Dermis microvascular lymphatic vessel endothelial cell (primary cell): ENCODE data around the gene AKAP5. TPM values are rescaled to one million over a fixed set of nuclear protein-coding genes. Genes with fewer than 3 reads are reported as not detected.

Experiments
- DNase-seq, 2 donors: peaks; one replicate each; pipeline versions ENCODE4 v3.0.0 to v3.0.0-alpha.2; 2010; ENCODE audit warnings: low read depth in 2 of 2
- total RNA-seq: library from RNA; depleted of rRNA; stranded (reverse); fragments of >200 nt; gene quantifications from 2 replicates; pipeline ENCODE4 v1.2.1, GENCODE V29; 2014

The AKAP5 gene
- 0.13 TPM in 2 replicates for total RNA-seq

DNA sequence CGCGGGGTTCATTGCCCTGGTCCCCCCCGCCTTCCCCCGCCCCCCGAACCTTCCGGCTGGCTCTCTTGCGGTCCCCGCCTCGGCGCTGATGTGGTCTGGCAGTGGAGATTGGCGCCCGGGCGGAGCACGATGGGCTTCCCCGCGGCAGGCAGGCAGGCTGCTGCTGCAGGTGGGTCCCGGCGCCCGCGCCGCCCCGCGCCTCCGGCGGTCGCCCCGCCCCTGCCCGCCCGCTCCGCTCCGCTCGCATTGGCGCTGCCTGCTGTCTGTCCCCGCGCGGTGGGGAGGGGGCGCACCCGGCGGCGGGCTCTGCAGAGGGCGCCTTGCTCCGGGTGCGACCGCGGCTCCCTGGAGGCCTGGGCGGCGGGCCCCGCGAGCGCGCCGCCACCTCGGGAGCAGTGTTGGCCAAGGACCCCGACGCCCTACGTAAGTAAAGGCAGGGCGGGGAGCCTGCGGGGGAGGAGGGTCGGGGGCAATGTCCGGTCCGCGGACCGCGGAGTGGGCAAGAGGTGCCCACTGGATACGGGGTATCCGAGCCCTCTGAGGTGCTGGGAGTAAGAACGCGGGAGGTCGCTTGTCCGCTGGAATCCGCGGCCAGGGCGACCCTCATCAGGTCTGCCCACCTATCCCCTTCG, at the start of gene AKAP5:
Gene AKAP5, plus strand, starts transcription at position 309 of the 632 bp plus-strand sequence. CDS start 2,896 bp downstream, outside the sequence.
- DNase-seq = peak in 1 of 2 donors; percentile 72

DNA sequence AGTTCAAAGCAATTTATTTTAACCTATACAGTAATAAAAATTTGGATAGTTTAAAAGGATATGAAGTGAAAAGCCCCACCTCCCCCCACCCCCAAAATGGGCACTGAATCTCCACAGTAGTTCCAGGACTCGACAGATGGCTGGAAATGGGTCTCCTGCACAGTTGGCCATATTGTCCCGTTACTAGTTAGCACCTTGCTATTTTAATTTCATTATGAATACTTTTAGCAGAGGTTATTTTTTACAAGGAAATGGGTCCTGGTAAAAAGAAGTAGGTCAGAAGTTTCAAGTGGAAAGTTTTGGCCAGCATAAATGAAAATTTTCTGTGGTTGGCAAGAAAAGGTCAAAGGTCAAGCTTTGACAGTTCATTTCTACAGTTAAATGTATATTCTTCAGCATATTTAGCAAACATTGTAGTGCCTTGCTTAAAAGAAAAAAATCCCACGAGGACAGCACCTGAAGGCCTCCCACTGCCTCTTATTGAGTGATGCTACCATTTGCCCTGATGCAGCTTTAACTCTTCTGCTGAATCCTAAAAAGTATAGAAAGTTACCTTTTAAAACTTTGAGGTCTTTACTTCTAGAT, 48.9 kb upstream of the AKAP5 start:
- no peak for DNase-seq

DNA sequence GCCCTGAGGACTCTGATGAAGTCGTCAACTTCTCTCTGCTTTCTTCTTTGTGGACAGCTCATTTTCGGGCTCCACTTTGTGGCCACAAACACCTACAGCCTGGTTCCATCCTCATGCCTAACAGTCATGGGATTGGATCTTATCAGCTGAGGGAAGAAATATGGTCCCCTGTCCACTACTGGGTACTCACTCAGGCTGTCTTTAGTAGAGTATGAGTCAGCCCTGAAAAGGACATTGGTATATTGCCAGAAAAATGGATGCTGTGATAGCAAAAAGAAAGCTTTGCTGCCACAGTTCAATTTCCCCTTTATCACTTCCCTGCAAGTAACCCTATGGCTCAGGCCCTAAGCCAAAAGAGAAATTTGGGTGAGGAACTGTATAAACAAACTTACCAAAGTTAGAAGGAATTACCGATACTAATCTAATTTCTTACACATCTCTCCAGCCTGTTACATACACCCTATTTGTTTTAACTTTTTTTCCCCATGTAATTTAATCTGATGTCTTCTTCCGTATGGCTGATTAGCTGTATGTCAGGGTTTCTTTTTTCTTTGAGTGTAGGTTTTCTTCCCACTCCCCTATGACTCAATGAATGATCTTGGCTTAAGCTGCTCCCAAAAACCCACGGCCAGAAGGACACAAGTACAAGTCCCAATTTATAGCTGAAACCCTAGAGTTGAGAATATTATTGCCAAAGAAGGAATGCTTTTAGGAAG, 48.1 kb upstream of the AKAP5 start:
- DNase-seq = no peak

DNA sequence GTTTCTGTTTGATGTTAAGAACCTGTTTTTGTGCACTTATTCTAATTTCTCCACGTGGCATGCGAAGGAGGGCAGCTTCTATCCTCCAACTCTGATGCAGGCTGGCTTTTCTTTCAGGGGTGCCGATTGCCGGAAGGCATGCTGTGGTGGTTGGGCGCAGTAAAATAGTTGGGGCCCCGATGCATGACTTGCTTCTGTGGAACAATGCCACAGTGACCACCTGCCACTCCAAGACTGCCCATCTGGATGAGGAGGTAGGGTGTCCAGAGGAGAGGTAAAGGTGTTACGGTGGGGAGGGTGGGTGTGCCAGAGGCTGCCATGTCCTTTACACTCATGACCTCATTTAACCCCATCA, 47.6 kb upstream of the AKAP5 start:
- no peak for DNase-seq

- DNase-seq = no peak
Observed at GRCh38 chr14:64419003-64419402, 46.3 kb upstream of the AKAP5 start.

- peak in 1 of 2 donors; percentile 49 for DNase-seq
Observed at GRCh38 chr14:64421166-64421565, 44.1 kb upstream of the AKAP5 start.

DNA sequence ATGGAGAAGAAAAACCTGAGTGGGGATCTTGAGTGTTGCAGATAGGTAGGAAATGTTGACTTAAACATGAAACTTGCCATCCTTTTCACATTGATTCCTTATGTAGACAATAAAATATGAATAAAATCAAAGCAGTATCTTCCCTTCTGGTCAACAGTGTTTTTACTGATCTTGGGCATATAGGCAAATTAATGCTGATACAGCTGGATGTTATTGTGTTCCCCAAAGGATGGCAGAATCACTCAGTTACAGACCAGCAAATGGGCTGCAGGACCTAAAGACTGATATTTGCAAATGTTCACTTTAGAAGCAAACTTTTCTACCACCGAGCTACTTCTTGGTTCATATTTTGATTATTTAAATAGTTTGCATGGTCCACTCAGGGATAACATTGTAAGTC, 43.3 kb upstream of the AKAP5 start:
- DNase-seq = no peak

GRCh38 chr14:64422756-64423155, 42.5 kb upstream of the AKAP5 start:
- no peak for DNase-seq

- DNase-seq = no peak
Observed at GRCh38 chr14:64423987-64424386, 41.3 kb upstream of the AKAP5 start.

DNA sequence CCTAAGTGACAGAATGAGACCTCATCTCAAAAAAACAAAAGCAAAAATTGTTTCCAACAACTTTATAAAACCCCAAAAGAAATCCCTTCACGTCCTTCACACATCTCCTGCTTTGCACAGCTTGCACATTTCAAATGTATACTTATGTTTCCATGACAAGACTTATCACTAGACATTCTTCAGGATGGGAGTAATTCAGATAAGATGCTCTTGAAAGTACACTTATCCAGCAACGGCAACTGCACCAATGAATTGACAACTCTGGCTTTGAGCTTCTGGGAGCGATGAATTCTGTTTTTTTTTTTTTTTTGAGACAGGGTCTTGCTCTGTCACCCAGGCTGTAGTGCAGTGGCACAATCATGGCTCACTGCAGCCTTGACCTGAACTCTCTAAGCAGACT, 30.8 kb upstream of the AKAP5 start:
- no peak for DNase-seq

- DNase-seq = peak in 1 of 2 donors; percentile 65
Observed at GRCh38 chr14:64438181-64438841, 27.0 kb upstream of the AKAP5 start.

GRCh38 chr14:64439141-64439540, 26.2 kb upstream of the AKAP5 start:
- DNase-seq = no peak

DNA sequence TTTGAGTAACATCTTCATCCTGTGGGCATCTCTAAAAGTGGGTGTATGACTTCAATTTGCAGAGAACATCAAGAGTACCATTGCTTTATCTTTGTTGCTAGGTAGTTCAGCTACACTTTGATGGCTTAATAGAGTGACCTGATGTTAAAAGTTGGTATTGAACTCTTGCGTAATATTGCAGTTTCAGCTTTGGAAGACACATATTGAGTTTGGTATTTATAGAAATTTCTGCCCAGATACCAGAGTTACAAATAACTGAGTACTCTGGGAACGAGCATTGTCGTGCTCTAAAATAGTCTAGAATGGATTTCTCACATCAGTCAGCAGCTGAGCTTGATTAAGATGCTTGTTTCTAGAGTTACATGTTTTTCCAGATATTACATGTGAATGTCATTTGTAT, 24.8 kb upstream of the AKAP5 start:
- DNase-seq = no peak

- no peak for DNase-seq
Observed at GRCh38 chr14:64442300-64442988, 22.9 kb upstream of the AKAP5 start.

GRCh38 chr14:64444140-64444539, 21.2 kb upstream of the AKAP5 start:
- DNase-seq = no peak

- peak; percentile 72 to 83 for DNase-seq
Observed at GRCh38 chr14:64444984-64445845, 20.1 kb upstream of the AKAP5 start.

GRCh38 chr14:64447876-64448670, 17.2 kb upstream of the AKAP5 start:
- DNase-seq = no peak

DNA sequence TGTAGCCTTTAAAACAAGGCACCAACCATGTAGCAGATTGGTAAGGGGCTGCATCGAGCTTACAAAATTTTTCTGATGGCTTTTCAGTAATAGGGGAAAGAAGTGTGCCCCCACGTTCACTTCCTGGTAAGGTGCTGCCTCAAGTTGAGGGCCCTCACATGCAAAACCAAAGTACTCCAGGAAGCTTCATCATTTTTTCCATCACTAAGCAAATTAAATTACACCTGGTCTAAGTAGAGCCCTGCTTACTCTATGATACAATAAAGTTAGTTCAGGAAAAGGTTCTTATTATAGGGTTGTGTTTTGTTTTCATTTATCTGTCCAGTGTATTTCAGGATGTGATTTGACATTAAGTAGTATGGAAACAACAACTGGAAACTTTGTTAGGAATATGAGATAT, 15.0 kb upstream of the AKAP5 start:
- DNase-seq = no peak

DNA sequence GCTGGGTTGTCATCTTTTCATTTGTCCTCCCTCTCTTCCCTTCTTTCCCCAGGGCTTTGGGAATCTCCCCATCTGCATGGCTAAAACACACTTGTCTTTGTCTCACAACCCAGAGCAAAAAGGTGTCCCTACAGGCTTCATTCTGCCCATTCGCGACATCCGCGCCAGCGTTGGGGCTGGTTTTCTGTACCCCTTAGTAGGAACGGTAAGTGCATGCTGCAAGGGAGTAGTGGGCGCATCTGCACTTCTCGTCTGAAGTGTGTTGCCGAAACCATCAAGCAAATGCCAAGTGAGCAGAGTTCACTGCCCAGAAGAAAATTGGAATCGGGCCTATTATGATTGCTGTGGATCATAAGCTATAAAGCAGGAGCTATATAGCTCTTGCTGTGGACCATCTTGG, 10.6 kb upstream of the AKAP5 start:
- DNase-seq = no peak
